Astrocyte of the spinal cord (primary cell): ENCODE results near the gene RGS17.
A peak's percentile ranks its signal among the peaks of the same experiment; 100 is the strongest.
"Not testable (repeated sequence)": the region's sequence is repeated elsewhere in the genome, so short reads cannot be mapped to it uniquely, and the experiment has no call there.

ENCODE experiments used
- DNase-seq: peaks from one replicate; pipeline ENCODE4 v3.0.0; 2011; ENCODE audit warnings: low read depth, low spot score
- H3K4me3 ChIP-seq: 2 replicates; pipeline ENCODE4 v1.5.1; 2011; ENCODE audit warnings: low read depth, mild to moderate bottlenecking, low read length, moderate library complexity
- CTCF ChIP-seq: IDR thresholded peaks from 2 replicates; pipeline ENCODE4 v1.5.1; 2012; ENCODE audit warnings: low read depth, mild to moderate bottlenecking, low read length, inconsistent platforms
- in situ Hi-C: cut with HindIII; loops from 2 replicates; pipeline ENCODE4 v1.10.0; 2017; ENCODE audit warnings: low sequenced_read_pairs

The RGS17 gene

DNA sequence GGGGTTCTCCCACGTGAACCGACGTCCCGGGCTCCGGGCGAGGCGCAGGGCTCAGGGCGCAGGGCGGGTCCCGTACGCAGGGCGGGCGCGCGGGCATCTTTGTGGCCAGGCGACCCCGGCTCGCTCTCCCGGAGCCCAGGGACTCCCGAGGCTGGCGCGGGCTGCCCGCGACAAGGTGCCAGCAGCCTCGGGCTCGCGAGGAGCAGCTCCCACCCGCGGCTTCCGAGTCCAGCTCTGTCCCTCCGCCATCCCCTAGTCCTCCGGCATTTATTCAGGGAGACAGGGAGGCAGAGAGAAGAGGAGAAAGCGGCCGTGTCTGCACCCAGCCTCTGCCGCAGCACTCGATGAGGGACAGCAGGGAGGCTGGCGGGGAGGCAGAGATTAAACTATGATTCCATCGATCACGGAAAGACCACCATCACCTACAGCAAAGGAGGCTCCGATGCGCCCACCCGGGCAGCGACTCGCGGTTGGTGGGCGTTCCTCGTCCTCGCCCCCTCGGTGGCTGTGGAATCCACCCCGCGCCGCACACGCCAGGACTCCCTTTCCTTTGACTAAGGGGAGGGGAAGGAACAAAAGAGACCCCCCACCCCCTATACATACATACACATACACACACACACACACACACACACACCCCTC is 1.1 kb downstream of the RGS17 start:
- DNase-seq: peak; percentile 23
- H3K4me3 ChIP-seq: peak overlapping the region; percentile 83
- in situ Hi-C loops: no loop called here
- TF ChIP-seq CTCF: no peak

DNA sequence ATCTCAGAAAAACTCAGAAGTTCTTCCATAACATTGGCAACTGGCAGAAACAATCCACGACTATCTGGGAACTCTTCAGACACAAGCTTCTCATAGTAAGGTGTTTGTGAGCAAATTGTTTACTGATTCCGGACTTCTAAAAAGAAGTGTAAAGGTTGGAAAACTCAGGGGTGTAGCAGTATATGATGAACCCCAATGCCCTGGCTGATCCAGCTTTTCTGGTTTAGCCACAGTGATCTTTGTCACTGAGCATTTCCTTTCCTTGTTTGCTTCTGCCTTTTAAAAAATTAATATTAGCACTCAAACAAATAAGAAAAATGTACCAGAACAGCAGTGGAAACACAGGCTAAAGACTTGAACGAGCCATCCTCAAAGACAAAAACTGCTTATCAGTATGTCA is 4.9 kb downstream of the RGS17 start:
- in situ Hi-C loops: no loop called here
- H3K4me3 ChIP-seq: no peak overlapping the region
- no peak for TF ChIP-seq CTCF
- no peak for DNase-seq

- H3K4me3 ChIP-seq: no peak overlapping the region
- in situ Hi-C loops: no loop called here
- TF ChIP-seq CTCF: no peak
- DNase-seq: no peak
These were observed 6.0 kb downstream of the RGS17 start for GRCh38 chr6:153125032-153125431.

- no peak for DNase-seq
- TF ChIP-seq CTCF: no peak
- no peak overlapping the region for H3K4me3 ChIP-seq
- in situ Hi-C loops: no loop called here
These were observed 7.3 kb downstream of the RGS17 start for GRCh38 chr6:153123801-153124200.

- H3K4me3 ChIP-seq: no peak overlapping the region
- no peak for DNase-seq
- TF ChIP-seq CTCF: no peak
- in situ Hi-C loops: no loop called here
These were observed 9.8 kb downstream of the RGS17 start for GRCh38 chr6:153121311-153121710.

GRCh38 chr6:153117986-153118879 is 12.8 kb downstream of the RGS17 start:
- peak; percentile 23 for DNase-seq
- H3K4me3 ChIP-seq: no peak overlapping the region
- in situ Hi-C loops: no loop called here
- no peak for TF ChIP-seq CTCF

DNA sequence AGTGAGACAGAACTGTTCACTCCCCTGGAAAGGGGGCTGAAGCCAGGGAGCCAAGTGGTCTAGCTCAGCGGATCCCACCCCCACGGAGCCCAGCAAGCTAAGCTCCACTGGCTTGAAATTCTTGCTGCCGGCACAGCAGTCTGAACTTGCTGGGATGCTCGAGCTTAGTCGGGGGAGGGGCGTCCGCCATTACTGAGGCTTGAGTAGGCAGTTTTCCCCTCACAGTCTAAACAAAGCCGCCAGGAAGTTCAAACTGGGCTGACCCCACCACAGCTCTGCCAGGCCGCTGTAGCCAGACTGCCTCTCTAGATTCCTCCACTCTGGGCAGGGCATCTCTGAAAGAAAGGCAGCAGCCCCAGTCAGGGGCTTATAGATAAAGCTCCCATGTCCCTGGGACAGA is 20.0 kb downstream of the RGS17 start:
- in situ Hi-C loops, H3K4me3 ChIP-seq, DNase-seq: not testable (repeated sequence)

DNA sequence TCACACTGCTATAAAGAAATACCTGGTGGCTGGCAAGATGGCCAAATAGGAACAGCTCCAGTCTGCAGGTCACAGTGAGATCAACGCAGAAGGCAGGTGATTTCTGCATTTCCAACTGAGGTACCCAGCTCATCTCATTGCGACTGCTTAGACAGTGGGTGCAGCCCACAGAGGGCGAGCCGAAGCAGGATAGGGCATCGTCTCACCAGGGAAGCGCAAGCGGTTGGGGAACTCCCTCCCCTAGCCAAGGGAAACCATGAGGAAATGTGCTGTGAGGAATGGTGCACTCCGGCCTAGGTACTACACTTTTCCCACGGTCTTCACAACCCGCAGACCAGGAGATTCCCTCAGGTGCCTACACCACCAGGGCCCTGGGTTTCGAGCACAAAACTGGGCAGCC is 20.5 kb downstream of the RGS17 start:
- H3K4me3 ChIP-seq, in situ Hi-C loops, DNase-seq: not testable (repeated sequence)
